Tibial nerve (tissue), 4 donors: ENCODE measurements around the gene RSPH3.

Source experiments
- CTCF ChIP-seq, 5 experiments: fragments of 200-600 bp in 3 of 5; fragments of 450-650 bp in 2 of 5; sonication (generic) in 3 of 5; IDR thresholded peaks; one replicate each; pipeline ENCODE4 v1.5.1; 2016 to 2019; ENCODE audit warnings: antibody characterized with exemption in 5 of 5, mild to moderate bottlenecking in 3 of 5, moderate library complexity in 2 of 5
- EP300 ChIP-seq, 2 donors: sonication (generic); formaldehyde crosslinking; IDR thresholded peaks; one replicate each; pipeline ENCODE4 v1.6.1; 2017; ENCODE audit warnings: antibody characterized with exemption in 2 of 2, mild to moderate bottlenecking in 1 of 2
- POLR2A ChIP-seq, 2 donors: fragments of 450-650 bp; IDR thresholded peaks; one replicate each; pipeline ENCODE4 v1.6.1; 2017; ENCODE audit warnings: antibody characterized with exemption in 2 of 2, mild to moderate bottlenecking in 2 of 2, moderate library complexity in 2 of 2

- TF ChIP-seq CTCF (IDR thresholded peaks at IDR 0.05) (no peak), POLR2A (IDR thresholded peaks at IDR 0.05) (no peak), EP300 (IDR thresholded peaks at IDR 0.05) (no peak)
These were observed 56.5 kb downstream of the RSPH3 start for GRCh38 chr6:158943380-158944032.
